RPMI8226 (cell line): ENCODE measurements around the gene LRPAP1.
"Not testable (repeated sequence)": the region's sequence is repeated elsewhere in the genome, so short reads cannot be mapped to it uniquely, and the experiment has no call there.

Experiments
- DNase-seq: peaks from one replicate; pipeline ENCODE4 v3.0.0-alpha.2; 2015

The LRPAP1 gene

GRCh38 chr4:3560465-3560864, 28.2 kb upstream of the LRPAP1 start:
- DNase-seq = not testable (repeated sequence)

- not testable (repeated sequence) for DNase-seq
Observed at GRCh38 chr4:3559381-3560290, 27.4 kb upstream of the LRPAP1 start.

- not testable (repeated sequence) for DNase-seq
Observed at GRCh38 chr4:3558514-3558836, 26.3 kb upstream of the LRPAP1 start.

- DNase-seq = not testable (repeated sequence)
Observed at GRCh38 chr4:3557676-3558513, 25.7 kb upstream of the LRPAP1 start.

GRCh38 chr4:3557088-3557492, 24.9 kb upstream of the LRPAP1 start:
- DNase-seq = not testable (repeated sequence)

GRCh38 chr4:3556244-3556867, 24.1 kb upstream of the LRPAP1 start:
- peak; percentile 51 for DNase-seq

GRCh38 chr4:3555459-3556070, 23.3 kb upstream of the LRPAP1 start:
- not testable (repeated sequence) for DNase-seq

- DNase-seq = not testable (repeated sequence)
Observed at GRCh38 chr4:3551366-3551765, 19.1 kb upstream of the LRPAP1 start.

- DNase-seq = not testable (repeated sequence)
Observed at GRCh38 chr4:3550792-3551325, 18.6 kb upstream of the LRPAP1 start.

- DNase-seq = not testable (repeated sequence)
Observed at GRCh38 chr4:3550041-3550440, 17.8 kb upstream of the LRPAP1 start.

GRCh38 chr4:3549694-3550001, 17.4 kb upstream of the LRPAP1 start:
- not testable (repeated sequence) for DNase-seq

- DNase-seq = not testable (repeated sequence)
Observed at GRCh38 chr4:3548991-3549693, 16.9 kb upstream of the LRPAP1 start.

- not testable (repeated sequence) for DNase-seq
Observed at GRCh38 chr4:3546721-3547120, 14.5 kb upstream of the LRPAP1 start.

- DNase-seq = not testable (repeated sequence)
Observed at GRCh38 chr4:3545351-3545750, 13.1 kb upstream of the LRPAP1 start.

- not testable (repeated sequence) for DNase-seq
Observed at GRCh38 chr4:3544259-3545025, 12.2 kb upstream of the LRPAP1 start.

GRCh38 chr4:3543415-3543814, 11.2 kb upstream of the LRPAP1 start:
- not testable (repeated sequence) for DNase-seq

GRCh38 chr4:3538906-3539305, 6.7 kb upstream of the LRPAP1 start:
- not testable (repeated sequence) for DNase-seq

GRCh38 chr4:3535812-3536211, 3.6 kb upstream of the LRPAP1 start:
- DNase-seq = not testable (repeated sequence)

GRCh38 chr4:3533423-3533820, 1.2 kb upstream of the LRPAP1 start:
- no peak for DNase-seq

GRCh38 chr4:3532751-3533422, 665 bp upstream of the LRPAP1 start:
- DNase-seq = no peak
